ENCODE measurements around the gene TMEM35B.

TMEM35B gene

DNA sequence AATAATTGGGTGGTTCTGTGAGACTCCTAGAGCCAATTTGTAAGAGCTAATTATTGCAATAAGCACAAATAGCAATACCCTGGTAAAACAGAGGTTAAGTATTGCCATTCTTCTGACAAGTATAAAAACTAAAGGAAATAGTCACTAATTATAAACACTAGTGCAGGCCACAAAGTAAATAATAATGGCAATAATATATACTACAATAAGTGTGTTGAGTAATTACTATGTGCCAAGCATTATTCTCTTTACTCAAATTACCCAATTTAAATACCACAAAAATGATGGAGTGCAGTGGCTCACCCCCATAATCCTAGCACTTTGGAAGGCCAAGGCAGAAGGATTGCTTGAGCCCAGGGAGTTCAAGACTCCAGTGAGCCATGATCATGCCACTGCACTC, 31.3 kb upstream of the TMEM35B start:
- Histone ChIP-seq H4K20me1 (ENCODE audit: insufficient read depth, low read length, poor library complexity, severe bottlenecking) (no peaks in the 10 kb centered on the region), H2AFZ (ENCODE audit: low read length) (no peak overlapping the region), H3K4me1 (ENCODE audit: insufficient read depth, low read length, poor library complexity, severe bottlenecking) (peaks cover 14% of the 10 kb centered on the region), H3K4me2 (ENCODE audit: low read depth, low read length, poor library complexity, severe bottlenecking) (no peak overlapping the region), H3K36me3 (ENCODE audit: insufficient read depth, low read length) (peaks cover 36% of the 10 kb centered on the region), H3K79me2 (ENCODE audit: insufficient read depth, low read length) (peaks cover 17% of the 10 kb centered on the region), H3K4me3 (ENCODE audit: low read length, poor library complexity, severe bottlenecking) (no peak overlapping the region), H3K9me2 (replicated peaks; ENCODE audit: low read depth, low read length) (no peaks in the 10 kb centered on the region), H3K9ac (ENCODE audit: low read depth, low read length, poor library complexity, severe bottlenecking) (no peak overlapping the region), H3F3A (ENCODE audit: low read depth) (no peaks in the 10 kb centered on the region), H3K9me3 (ENCODE audit: insufficient read depth, low read depth, low read length) (no peaks in the 10 kb centered on the region), H3K27me3 (ENCODE audit: insufficient read depth, low read length, poor library complexity, severe bottlenecking) (no peaks in the 10 kb centered on the region)
- TF ChIP-seq, protein P1, sequence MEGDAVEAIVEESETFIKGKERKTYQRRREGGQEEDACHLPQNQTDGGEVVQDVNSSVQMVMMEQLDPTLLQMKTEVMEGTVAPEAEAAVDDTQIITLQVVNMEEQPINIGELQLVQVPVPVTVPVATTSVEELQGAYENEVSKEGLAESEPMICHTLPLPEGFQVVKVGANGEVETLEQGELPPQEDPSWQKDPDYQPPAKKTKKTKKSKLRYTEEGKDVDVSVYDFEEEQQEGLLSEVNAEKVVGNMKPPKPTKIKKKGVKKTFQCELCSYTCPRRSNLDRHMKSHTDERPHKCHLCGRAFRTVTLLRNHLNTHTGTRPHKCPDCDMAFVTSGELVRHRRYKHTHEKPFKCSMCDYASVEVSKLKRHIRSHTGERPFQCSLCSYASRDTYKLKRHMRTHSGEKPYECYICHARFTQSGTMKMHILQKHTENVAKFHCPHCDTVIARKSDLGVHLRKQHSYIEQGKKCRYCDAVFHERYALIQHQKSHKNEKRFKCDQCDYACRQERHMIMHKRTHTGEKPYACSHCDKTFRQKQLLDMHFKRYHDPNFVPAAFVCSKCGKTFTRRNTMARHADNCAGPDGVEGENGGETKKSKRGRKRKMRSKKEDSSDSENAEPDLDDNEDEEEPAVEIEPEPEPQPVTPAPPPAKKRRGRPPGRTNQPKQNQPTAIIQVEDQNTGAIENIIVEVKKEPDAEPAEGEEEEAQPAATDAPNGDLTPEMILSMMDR (conservative IDR thresholded peaks at IDR 0.05; ENCODE audit: low read length): no peak
- no peak for TF ChIP-seq EZH2phosphoT487 (IDR thresholded peaks at IDR 0.05; ENCODE audit: borderline replicate concordance)

DNA sequence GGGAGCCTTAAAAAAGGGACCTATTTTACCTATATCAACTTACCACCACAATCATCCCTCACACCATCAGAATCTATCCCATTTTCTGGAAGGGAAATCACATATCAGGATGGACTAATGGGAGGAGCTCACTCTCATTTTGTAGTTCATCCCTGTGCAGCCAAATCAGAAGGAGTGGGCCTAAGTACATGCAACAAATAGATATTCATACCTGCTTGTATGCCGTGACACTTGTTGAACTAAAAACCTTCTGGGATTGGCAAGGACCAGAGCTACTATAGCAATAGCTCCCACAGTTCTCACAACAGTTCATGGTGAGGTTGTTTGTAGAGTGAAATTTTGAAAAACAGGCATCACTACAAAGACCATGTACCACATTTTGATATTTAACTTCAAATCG, 29.3 kb upstream of the TMEM35B start:
- no peaks in the 10 kb centered on the region for H3F3A ChIP-seq (ENCODE audit: low read depth)
- no peaks in the 10 kb centered on the region for H3K9me3 ChIP-seq (ENCODE audit: insufficient read depth, low read depth, low read length)
- H3K9me2 ChIP-seq (replicated peaks; ENCODE audit: low read depth, low read length): no peaks in the 10 kb centered on the region
- no peaks in the 10 kb centered on the region; the same call in 1 of the 2 replicates for H3K79me2 ChIP-seq (ENCODE audit: insufficient read depth, low read length)
- H2AFZ ChIP-seq (ENCODE audit: low read length): no peak overlapping the region
- H3K27me3 ChIP-seq (ENCODE audit: insufficient read depth, low read length, poor library complexity, severe bottlenecking): no peaks in the 10 kb centered on the region
- no peak for TF ChIP-seq EZH2phosphoT487 (IDR thresholded peaks at IDR 0.05; ENCODE audit: borderline replicate concordance)
- TF ChIP-seq, protein P1 (conservative IDR thresholded peaks at IDR 0.05; ENCODE audit: low read length): no peak
- peaks cover 42% of the 10 kb centered on the region for H3K36me3 ChIP-seq (ENCODE audit: insufficient read depth, low read length)
- no peak overlapping the region for H3K4me2 ChIP-seq (ENCODE audit: low read depth, low read length, poor library complexity, severe bottlenecking)
- H3K4me3 ChIP-seq (ENCODE audit: low read length, poor library complexity, severe bottlenecking): no peak overlapping the region
- H4K20me1 ChIP-seq (ENCODE audit: insufficient read depth, low read length, poor library complexity, severe bottlenecking): no peaks in the 10 kb centered on the region
- no peak overlapping the region for H3K9ac ChIP-seq (ENCODE audit: low read depth, low read length, poor library complexity, severe bottlenecking)
- peaks cover 11% of the 10 kb centered on the region for H3K4me1 ChIP-seq (ENCODE audit: insufficient read depth, low read length, poor library complexity, severe bottlenecking)

DNA sequence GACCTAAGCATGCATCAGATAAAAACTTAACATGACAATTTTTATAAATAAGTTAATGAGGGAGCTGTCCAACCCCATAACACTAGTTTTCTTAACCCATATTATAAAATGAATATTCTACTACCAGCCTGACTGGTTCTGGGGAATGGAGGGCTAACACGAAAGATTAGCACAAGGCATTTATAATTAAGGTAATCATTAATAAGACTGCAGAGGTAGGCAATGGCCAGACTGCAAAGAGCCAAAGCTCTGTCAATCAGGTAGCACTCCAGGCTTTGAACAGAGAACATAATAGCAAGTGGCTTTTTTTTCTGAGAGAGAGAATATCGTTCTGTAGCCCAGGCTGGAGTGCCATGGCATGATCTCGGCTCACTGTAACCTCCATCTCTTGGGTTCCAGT, 20.6 kb upstream of the TMEM35B start:
- Histone ChIP-seq H4K20me1 (ENCODE audit: insufficient read depth, low read length, poor library complexity, severe bottlenecking) (no peaks in the 10 kb centered on the region), H3K9ac (ENCODE audit: low read depth, low read length, poor library complexity, severe bottlenecking) (no peak overlapping the region), H3K79me2 (ENCODE audit: insufficient read depth, low read length) (no peaks in the 10 kb centered on the region), H3K4me3 (ENCODE audit: low read length, poor library complexity, severe bottlenecking) (no peak overlapping the region), H3K4me1 (ENCODE audit: insufficient read depth, low read length, poor library complexity, severe bottlenecking) (no peaks in the 10 kb centered on the region), H3K9me2 (replicated peaks; ENCODE audit: low read depth, low read length) (no peaks in the 10 kb centered on the region), H3K4me2 (ENCODE audit: low read depth, low read length, poor library complexity, severe bottlenecking) (no peak overlapping the region), H3K9me3 (ENCODE audit: insufficient read depth, low read depth, low read length) (no peaks in the 10 kb centered on the region), H3F3A (ENCODE audit: low read depth) (no peaks in the 10 kb centered on the region), H2AFZ (ENCODE audit: low read length) (no peak overlapping the region), H3K36me3 (ENCODE audit: insufficient read depth, low read length) (peaks cover 63% of the 10 kb centered on the region; the same call in 1 of the 2 replicates), H3K27me3 (ENCODE audit: insufficient read depth, low read length, poor library complexity, severe bottlenecking) (no peaks in the 10 kb centered on the region)
- TF ChIP-seq EZH2phosphoT487 (IDR thresholded peaks at IDR 0.05; ENCODE audit: borderline replicate concordance): no peak
- TF ChIP-seq, protein P1 (conservative IDR thresholded peaks at IDR 0.05; ENCODE audit: low read length): no peak

All from Loucy (cell line).